CD14-positive monocyte (primary cell): ENCODE measurements around the gene SNX9. TPM values are rescaled to one million over a fixed set of nuclear protein-coding genes. Genes with fewer than 3 reads are reported as not detected.
A peak's percentile ranks its signal among the peaks of the same experiment; 100 is the strongest.
"Not testable (repeated sequence)": the region's sequence is repeated elsewhere in the genome, so short reads cannot be mapped to it uniquely, and the experiment has no call there.

ENCODE experiments used
- DNase-seq, 3 donors: peaks; one replicate each; pipeline ENCODE4 v3.0.0-alpha.2; 2011 to 2022
- H2AFZ ChIP-seq: 2 replicates; pipeline ENCODE4 v1.6.0; 2012; ENCODE audit warnings: mild to moderate bottlenecking, low read depth, low read length, inconsistent platforms; ENCODE audit not compliant: insufficient read depth, poor library complexity, severe bottlenecking
- H3K27ac ChIP-seq, 2 donors: 1 replicate in 1 of 2; 2 replicates in 1 of 2; pipeline ENCODE4 v1.5.1; 2012 to 2013; ENCODE audit warnings: low read length in 2 of 2, control low read depth in 1 of 2, inconsistent platforms in 1 of 2, low read depth in 1 of 2, mild to moderate bottlenecking in 1 of 2
- H3K27me3 ChIP-seq, 2 donors: one replicate each; pipeline versions ENCODE4 v1.6.0 to v1.6.1; 2011 to 2013; ENCODE audit warnings: low read length in 2 of 2; ENCODE audit not compliant: control insufficient read depth in 2 of 2, insufficient read depth in 2 of 2
- H3K36me3 ChIP-seq, 2 donors: replicated peaks in 1 of 2; 1 replicate in 1 of 2; 2 replicates in 1 of 2; pipeline versions ENCODE4 v1.5.1 to v1.6.1; 2012 to 2013; ENCODE audit warnings: low read length in 2 of 2, control low read depth in 1 of 2, inconsistent platforms in 1 of 2, mild to moderate bottlenecking in 1 of 2; ENCODE audit not compliant: insufficient read depth in 2 of 2, control insufficient read depth in 1 of 2
- H3K4me1 ChIP-seq, 2 donors: 1 replicate in 1 of 2; 2 replicates in 1 of 2; pipeline versions ENCODE4 v1.5.1 to v1.6.1; 2012 to 2013; ENCODE audit warnings: low read length in 2 of 2, control low read depth in 1 of 2, inconsistent platforms in 1 of 2, mild to moderate bottlenecking in 1 of 2, moderate library complexity in 1 of 2; ENCODE audit not compliant: insufficient read depth in 2 of 2, control insufficient read depth in 1 of 2
- H3K4me2 ChIP-seq: replicated peaks from 2 replicates; pipeline ENCODE3; 2012; ENCODE audit warnings: low read length, moderate library complexity, mild to moderate bottlenecking; ENCODE audit not compliant: poor library complexity, severe bottlenecking; ENCODE audit errors: extremely low read depth
- H3K4me3 ChIP-seq, 3 experiments: fragments of 200-600 bp in 1 of 3; sonication (generic) in 1 of 3; replicated peaks in 1 of 3; 1 replicate in 2 of 3; 2 replicates in 1 of 3; pipeline ENCODE4 v1.5.1; 2011 to 2013; ENCODE audit warnings: low read length in 3 of 3, mild to moderate bottlenecking in 3 of 3, control low read depth in 2 of 3, low read depth in 2 of 3, inconsistent platforms in 1 of 3, moderate library complexity in 1 of 3
- H3K79me2 ChIP-seq: 2 replicates; pipeline ENCODE4 v1.6.0; 2012; ENCODE audit warnings: mild to moderate bottlenecking, control low read depth, inconsistent platforms, low read length, moderate library complexity; ENCODE audit not compliant: insufficient read depth
- H3K9ac ChIP-seq: 2 replicates; pipeline ENCODE4 v1.6.0; 2017; ENCODE audit warnings: low read length, mild to moderate bottlenecking; ENCODE audit not compliant: insufficient read depth, poor library complexity, severe bottlenecking
- H3K9me3 ChIP-seq, 2 donors: replicated peaks in 1 of 2; 1 replicate in 1 of 2; 2 replicates in 1 of 2; pipeline versions ENCODE4 v1.5.1 to v1.6.1; 2012 to 2013; ENCODE audit warnings: low read length in 2 of 2, control low read depth in 1 of 2; ENCODE audit not compliant: control insufficient read depth in 1 of 2, insufficient read depth in 1 of 2
- H4K20me1 ChIP-seq: 2 replicates; pipeline ENCODE4 v1.6.0; 2012; ENCODE audit warnings: mild to moderate bottlenecking, low read length, control low read depth, moderate library complexity; ENCODE audit not compliant: insufficient read depth
- H3K27ac Mint-ChIP-seq, 7 donors: one replicate each; pipeline ENCODE4 v1.8.0; 2020; ENCODE audit warnings: mild to moderate bottlenecking in 7 of 7, mixed read lengths in 7 of 7, moderate library complexity in 6 of 7, inconsistent platforms in 2 of 7
- H3K27me3 Mint-ChIP-seq, 3 donors: one replicate each; pipeline ENCODE4 v1.8.0; 2021 to 2022; ENCODE audit warnings: low read depth in 3 of 3, mild to moderate bottlenecking in 3 of 3, mixed read lengths in 3 of 3, moderate library complexity in 3 of 3, inconsistent platforms in 1 of 3
- H3K36me3 Mint-ChIP-seq, 2 donors: one replicate each; pipeline ENCODE4 v1.8.0; 2020; ENCODE audit warnings: mixed read lengths in 2 of 2, inconsistent platforms in 1 of 2, mild to moderate bottlenecking in 1 of 2
- H3K4me1 Mint-ChIP-seq: one replicate; pipeline ENCODE4 v1.8.0; 2020; ENCODE audit warnings: mild to moderate bottlenecking, mixed read lengths
- H3K4me3 Mint-ChIP-seq, 2 donors: one replicate each; pipeline ENCODE4 v1.8.0; 2020; ENCODE audit warnings: mild to moderate bottlenecking in 2 of 2, mixed read lengths in 2 of 2, moderate library complexity in 1 of 2
- H3K9me3 Mint-ChIP-seq, 7 donors: one replicate each; pipeline ENCODE4 v1.8.0; 2020 to 2022; ENCODE audit warnings: mixed read lengths in 7 of 7, mild to moderate bottlenecking in 6 of 7, moderate library complexity in 6 of 7, inconsistent platforms in 2 of 7
- WGBS: methylation state at CpG from one replicate; pipeline ENCODE4 v1.1.5; 2013; ENCODE audit warnings: missing lambda C conversion rate; ENCODE audit not compliant: insufficient coverage; 5-methylcytosine and 5-hydroxymethylcytosine counted together
- intact Hi-C, 2 donors: fragments of 100-400 bp; cut with micrococcal nuclease; formaldehyde crosslinking; loops; one replicate each; pipeline versions ENCODE4 v1.15.0 to v1.15.1; 2023
- polyA plus RNA-seq, 3 donors: library from polyadenylated mRNA; depleted of rRNA in 1 of 3; unstranded in 2 of 3; stranded (reverse) in 1 of 3; fragments of 300-500 nt in 2 of 3; fragments of >200 nt in 1 of 3; fragmentation: Illumina TruSeq in 2 of 3; gene quantifications; 1 replicate in 2 of 3; 2 replicates in 1 of 3; pipeline ENCODE4 v1.2.3, GENCODE V29; 2012 to 2021
- TF ChIP-seq, protein P1 (sequence below): fragments of 200-600 bp; IDR thresholded peaks from one replicate; pipeline ENCODE4 v1.8.0; 2022; ENCODE audit warnings: antibody characterized with exemption, mild to moderate bottlenecking

Gene SNX9
- polyA plus RNA-seq, 3 donors: 5.5 to 8.1 (median 7.2) TPM

GRCh38 chr6:157795841-157796240, 27.2 kb upstream of the SNX9 start:
- no peaks in the 10 kb centered on the region for H3K36me3 Mint-ChIP-seq
- WGBS: no CpG with 5 or more reads among the region's 6 CpGs
- no peak overlapping the region for H3K27ac ChIP-seq
- no peak overlapping the region for H3K4me3 Mint-ChIP-seq
- H3K27me3 Mint-ChIP-seq: peaks cover 3 to 4% (median 4%) of the 10 kb centered on the region in 3 donors
- no peaks in the 10 kb centered on the region for H3K27me3 ChIP-seq
- H3K27ac Mint-ChIP-seq: peak overlapping the region in 1 of 7 donors; percentile 30
- TF ChIP-seq, protein P1, sequence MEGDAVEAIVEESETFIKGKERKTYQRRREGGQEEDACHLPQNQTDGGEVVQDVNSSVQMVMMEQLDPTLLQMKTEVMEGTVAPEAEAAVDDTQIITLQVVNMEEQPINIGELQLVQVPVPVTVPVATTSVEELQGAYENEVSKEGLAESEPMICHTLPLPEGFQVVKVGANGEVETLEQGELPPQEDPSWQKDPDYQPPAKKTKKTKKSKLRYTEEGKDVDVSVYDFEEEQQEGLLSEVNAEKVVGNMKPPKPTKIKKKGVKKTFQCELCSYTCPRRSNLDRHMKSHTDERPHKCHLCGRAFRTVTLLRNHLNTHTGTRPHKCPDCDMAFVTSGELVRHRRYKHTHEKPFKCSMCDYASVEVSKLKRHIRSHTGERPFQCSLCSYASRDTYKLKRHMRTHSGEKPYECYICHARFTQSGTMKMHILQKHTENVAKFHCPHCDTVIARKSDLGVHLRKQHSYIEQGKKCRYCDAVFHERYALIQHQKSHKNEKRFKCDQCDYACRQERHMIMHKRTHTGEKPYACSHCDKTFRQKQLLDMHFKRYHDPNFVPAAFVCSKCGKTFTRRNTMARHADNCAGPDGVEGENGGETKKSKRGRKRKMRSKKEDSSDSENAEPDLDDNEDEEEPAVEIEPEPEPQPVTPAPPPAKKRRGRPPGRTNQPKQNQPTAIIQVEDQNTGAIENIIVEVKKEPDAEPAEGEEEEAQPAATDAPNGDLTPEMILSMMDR: no peak
- peaks cover 9% of the 10 kb centered on the region for H3K4me1 Mint-ChIP-seq
- H4K20me1 ChIP-seq: no peaks in the 10 kb centered on the region
- peak in 2 of 3 donors; percentile 5 to 47 for DNase-seq
- H2AFZ ChIP-seq: no peak overlapping the region
- no peak overlapping the region for H3K4me2 ChIP-seq
- H3K36me3 ChIP-seq: no peaks in the 10 kb centered on the region
- intact Hi-C loops: loop anchor here in 1 of 2 donors (5.0 kb wide), 1 partner anchor 39 kb away; no protein-coding TSS in a partner anchor
- H3K9me3 ChIP-seq: peaks cover 5 to 7% of the 10 kb centered on the region in 2 donors
- H3K4me3 ChIP-seq: no peak overlapping the region
- H3K9ac ChIP-seq: no peak overlapping the region
- H3K9me3 Mint-ChIP-seq: peaks cover 0 to 18% (median 11%) of the 10 kb centered on the region in 7 donors
- no peaks in the 10 kb centered on the region for H3K79me2 ChIP-seq
- H3K4me1 ChIP-seq: peaks cover 0 to 5% of the 10 kb centered on the region in 2 donors

DNA sequence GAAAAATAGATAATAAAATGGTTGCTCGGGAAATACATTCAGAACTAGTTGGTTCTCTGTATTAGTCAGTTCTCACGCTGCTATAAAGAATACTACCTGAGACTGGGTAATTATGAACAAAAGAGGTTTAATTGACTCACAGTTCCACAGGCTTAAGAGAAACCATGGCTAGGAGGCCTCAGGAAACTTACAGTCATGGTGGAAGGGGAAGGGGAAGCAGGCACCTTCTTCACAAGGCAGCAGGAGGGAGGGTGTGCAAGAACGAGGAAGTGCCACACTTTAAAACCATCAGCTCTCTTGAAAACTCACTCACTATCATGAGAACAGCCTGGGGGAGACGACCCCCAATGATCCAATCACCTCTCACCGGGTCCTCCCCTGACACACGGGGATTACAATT, 24.2 kb upstream of the SNX9 start:
- DNase-seq: peak in 1 of 3 donors; percentile 61
- Histone ChIP-seq H3K4me2 (no peak overlapping the region), H3K4me3 (no peak overlapping the region), H3K79me2 (no peaks in the 10 kb centered on the region), H3K27me3 (no peaks in the 10 kb centered on the region), H2AFZ (no peak overlapping the region), H3K36me3 (no peaks in the 10 kb centered on the region), H3K9ac (no peak overlapping the region), H4K20me1 (no peaks in the 10 kb centered on the region), H3K9me3 (peaks cover 5 to 7% of the 10 kb centered on the region in 2 donors), H3K4me1 (peaks cover 0 to 5% of the 10 kb centered on the region in 2 donors), H3K27ac (no peak overlapping the region)
- peaks cover 0 to 18% (median 11%) of the 10 kb centered on the region in 7 donors for H3K9me3 Mint-ChIP-seq
- intact Hi-C loops: loop anchor here in 1 of 2 donors (5.0 kb wide), 1 partner anchor 42 kb away; no protein-coding TSS in a partner anchor
- peaks cover 0 to 4% (median 0%) of the 10 kb centered on the region in 3 donors for H3K27me3 Mint-ChIP-seq
- TF ChIP-seq, protein P1: no peak
- no peak overlapping the region for H3K4me3 Mint-ChIP-seq
- H3K36me3 Mint-ChIP-seq: no peaks in the 10 kb centered on the region
- WGBS: 100% methylated on average over 2 of the region's 6 CpGs
- H3K4me1 Mint-ChIP-seq: peaks cover 9% of the 10 kb centered on the region
- H3K27ac Mint-ChIP-seq: peak overlapping the region in 2 of 7 donors; percentile 21 to 70

- peak in 1 of 3 donors; percentile 58 for DNase-seq
- H3K36me3 Mint-ChIP-seq: not testable (repeated sequence)
- intact Hi-C loops: loop anchor here in 1 of 2 donors (5.0 kb wide), 1 partner anchor 42 kb away; no protein-coding TSS in a partner anchor
These were observed 23.5 kb upstream of the SNX9 start for GRCh38 chr6:157799561-157799960.

More at GRCh38 chr6:157799561-157799960, 23.5 kb upstream of the SNX9 start:
- not testable (repeated sequence) for H3K27me3 ChIP-seq, H3K79me2 ChIP-seq, H3K4me3 Mint-ChIP-seq, H3K4me1 Mint-ChIP-seq, H3K36me3 ChIP-seq, H3K27me3 Mint-ChIP-seq, H2AFZ ChIP-seq, H3K4me2 ChIP-seq, H3K4me3 ChIP-seq, H4K20me1 ChIP-seq, H3K27ac Mint-ChIP-seq, H3K27ac ChIP-seq, H3K9me3 ChIP-seq, H3K4me1 ChIP-seq, H3K9ac ChIP-seq
- peaks cover 0 to 16% (median 11%) of the 10 kb centered on the region in 7 donors for H3K9me3 Mint-ChIP-seq
- no CpG with 5 or more reads among the region's 3 CpGs for WGBS
